SK-N-MC (cell line): ENCODE data around the gene FZD7.

Experiments used
- DNase-seq: peaks from one replicate; pipeline ENCODE4 v3.0.0-alpha.2; 2011; ENCODE audit warnings: low read depth, low spot score
- H3K27ac ChIP-seq: fragments of 200-600 bp; sonication (generic); 2 replicates; pipeline ENCODE4 v1.5.1; 2016; ENCODE audit warnings: mixed run types
- H3K36me3 ChIP-seq: fragments of 200-600 bp; sonication (generic); 2 replicates; pipeline ENCODE4 v1.6.1; 2017; ENCODE audit warnings: antibody characterized with exemption, low read length, mixed read lengths; ENCODE audit not compliant: insufficient read depth
- H3K4me3 ChIP-seq: fragments of 200-600 bp; sonication (generic); 2 replicates; pipeline ENCODE4 v1.5.1; 2016
- H3K9ac ChIP-seq: fragments of 200-600 bp; sonication (generic); 2 replicates; pipeline ENCODE4 v1.8.0; 2017; ENCODE audit warnings: mixed run types, mixed read lengths; ENCODE audit not compliant: insufficient read length
- H3K9me3 ChIP-seq: fragments of 200-600 bp; sonication (generic); 2 replicates; pipeline ENCODE4 v1.6.1; 2017; ENCODE audit warnings: low read depth, mild to moderate bottlenecking, antibody characterized with exemption, low read length, moderate library complexity, mixed read lengths
- EZH2 ChIP-seq: fragments of 200-600 bp; sonication (generic); IDR thresholded peaks from one replicate; pipeline ENCODE4 v1.6.1; 2017; ENCODE audit warnings: antibody characterized with exemption
- FOXP2 ChIP-seq: optimal IDR thresholded peaks from 2 replicates; pipeline ENCODE3; 2011; ENCODE audit warnings: mild to moderate bottlenecking, moderate library complexity; ENCODE audit not compliant: insufficient read depth; ENCODE audit errors: extremely low read length, control extremely low read depth
- POLR2AphosphoS5 ChIP-seq: IDR thresholded peaks from 2 replicates; pipeline ENCODE4 v1.6.1; 2012; ENCODE audit warnings: mild to moderate bottlenecking, low read depth, low read length, borderline replicate concordance

The FZD7 gene

DNA sequence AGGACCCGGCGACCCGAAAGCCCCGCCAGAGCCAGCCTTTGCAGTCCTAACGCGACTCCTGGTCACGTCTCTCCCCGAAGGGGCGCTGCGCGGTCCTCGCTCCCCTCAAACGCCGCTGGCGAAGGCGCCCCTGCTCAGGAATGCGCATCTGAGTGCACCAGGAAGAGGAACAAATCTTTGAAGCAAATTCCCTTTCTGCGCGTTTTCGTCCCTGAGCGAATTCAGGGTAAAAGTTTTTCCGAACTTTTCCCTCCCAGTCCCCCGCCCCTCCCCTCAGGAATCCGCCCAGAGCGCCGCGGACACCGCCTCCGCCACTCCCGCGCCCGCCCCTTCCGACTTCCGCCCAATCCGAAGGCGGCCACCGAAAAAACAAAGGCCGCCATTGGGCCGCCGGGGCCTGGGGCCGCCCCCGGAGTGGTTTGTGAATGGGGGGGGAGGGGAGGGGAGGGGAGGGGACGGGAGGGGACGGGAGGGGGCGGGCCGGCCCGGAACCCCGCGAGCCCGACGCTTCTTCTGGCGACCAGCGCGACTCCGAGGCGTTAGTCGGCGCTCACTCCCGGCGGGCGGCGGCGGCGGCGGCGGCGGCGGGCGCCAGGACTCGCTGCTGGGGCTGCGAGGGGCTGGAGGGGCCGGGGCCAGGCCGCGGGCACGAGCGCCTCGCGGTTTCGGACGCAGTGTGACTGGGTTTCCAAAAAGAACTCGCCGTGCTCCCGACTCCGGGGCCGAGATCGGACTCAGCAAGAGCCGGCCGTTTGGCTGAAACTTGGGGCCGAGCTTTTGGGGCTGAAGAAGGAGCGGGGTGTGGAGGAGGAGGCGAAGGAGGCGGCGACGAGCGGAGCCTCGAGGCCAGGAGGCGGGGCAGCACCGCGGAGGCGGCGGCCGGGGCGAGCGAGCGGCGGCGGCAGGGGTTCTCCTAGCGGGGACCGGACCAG lies at the start of gene FZD7:
Gene FZD7, plus strand, starts transcription at position 539 of the 932 bp plus-strand sequence. CDS start 793 bp downstream, outside the sequence.
- Histone ChIP-seq H3K36me3 (no peaks in the 10 kb centered on the region), H3K9ac (peak within 1 kb of the TSS; percentile 82), H3K27ac (peak within 1 kb of the TSS; percentile 89), H3K9me3 (no peaks in the 10 kb centered on the region), H3K4me3 (peak within 1 kb of the TSS; percentile 98)
- TF ChIP-seq POLR2AphosphoS5 (peak; percentile 67), FOXP2 (no peak), EZH2 (no peak)
- DNase-seq, result peak; percentile 45

DNA sequence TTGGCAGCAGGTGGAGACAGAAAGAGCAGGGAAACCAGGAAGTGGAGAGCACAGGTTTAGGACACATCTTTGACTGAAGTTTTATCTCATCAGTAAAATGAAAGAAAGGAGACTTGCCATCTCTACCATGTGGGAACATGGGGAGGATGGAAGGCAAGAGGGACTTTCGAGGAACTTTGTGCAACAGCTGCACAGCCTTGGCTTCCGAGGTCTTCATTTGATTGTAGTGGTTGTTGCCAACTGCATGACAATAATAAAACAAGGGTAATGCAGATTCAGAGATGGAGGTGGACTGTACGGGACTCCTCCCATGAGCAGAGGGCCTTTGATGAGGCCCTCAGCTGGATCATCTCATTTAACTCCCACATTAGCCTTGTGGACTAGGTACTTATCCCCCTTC lies 49.3 kb upstream of the FZD7 start:
- no peak overlapping the region for H3K9ac ChIP-seq
- TF ChIP-seq FOXP2 (no peak), EZH2 (no peak), POLR2AphosphoS5 (no peak)
- H3K27ac ChIP-seq, result no peak overlapping the region
- DNase-seq, result no peak
- no peaks in the 10 kb centered on the region for H3K9me3 ChIP-seq
- H3K4me3 ChIP-seq, result no peak overlapping the region
- no peaks in the 10 kb centered on the region for H3K36me3 ChIP-seq

DNA sequence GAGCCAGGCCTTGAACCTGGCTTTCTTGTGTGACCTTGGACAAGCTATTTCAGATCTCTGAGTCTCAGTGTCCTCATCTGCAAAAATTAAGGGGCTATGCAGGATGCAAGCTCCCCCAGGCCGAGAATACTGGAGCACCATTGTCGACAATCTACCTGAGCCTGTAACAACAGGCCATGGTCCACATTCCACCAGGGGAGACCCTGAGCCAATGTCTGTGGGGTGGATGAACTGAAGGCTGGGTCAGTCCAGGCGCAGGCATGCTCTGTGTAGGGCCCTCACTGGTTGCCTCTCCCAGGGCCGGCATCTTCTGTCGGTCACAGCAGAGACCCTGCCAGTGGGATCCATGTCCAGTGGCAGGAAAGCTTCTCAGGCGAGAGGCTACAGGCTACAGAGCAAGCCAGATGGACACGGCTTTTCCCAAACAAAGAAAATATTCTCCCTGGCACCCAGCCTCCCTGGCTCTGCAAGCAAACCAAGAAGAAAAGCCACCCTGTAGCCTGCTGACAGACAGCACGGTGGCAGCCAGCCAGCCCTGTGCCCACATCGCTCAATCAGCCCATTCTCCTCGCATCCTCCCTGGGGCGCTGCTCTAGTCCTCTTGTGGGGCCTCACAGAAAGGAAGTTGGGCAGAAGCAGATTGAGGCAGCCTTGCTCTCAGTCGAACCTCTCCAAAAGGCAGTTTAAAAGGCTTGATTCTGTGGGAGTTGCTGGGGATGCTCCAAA lies 48.7 kb upstream of the FZD7 start:
- H3K27ac ChIP-seq, result no peak overlapping the region
- H3K9me3 ChIP-seq, result no peaks in the 10 kb centered on the region
- peak; percentile 30 for DNase-seq
- TF ChIP-seq EZH2 (no peak), POLR2AphosphoS5 (no peak), FOXP2 (no peak)
- no peaks in the 10 kb centered on the region for H3K36me3 ChIP-seq
- H3K9ac ChIP-seq, result no peak overlapping the region
- 0 out of 2 replicates have a peak overlapping the region, but pooled peaks have one; percentile 30 for H3K4me3 ChIP-seq

- no peak overlapping the region for H3K27ac ChIP-seq
- TF ChIP-seq POLR2AphosphoS5 (no peak), EZH2 (no peak), FOXP2 (no peak)
- no peak for DNase-seq
- H3K36me3 ChIP-seq, result no peaks in the 10 kb centered on the region
- no peaks in the 10 kb centered on the region for H3K9me3 ChIP-seq
- no peak overlapping the region for H3K9ac ChIP-seq
- 0 out of 2 replicates have a peak overlapping the region, but pooled peaks have one; percentile 30 for H3K4me3 ChIP-seq
These were observed 47.8 kb upstream of the FZD7 start for GRCh38 chr2:201985728-201986462.

DNA sequence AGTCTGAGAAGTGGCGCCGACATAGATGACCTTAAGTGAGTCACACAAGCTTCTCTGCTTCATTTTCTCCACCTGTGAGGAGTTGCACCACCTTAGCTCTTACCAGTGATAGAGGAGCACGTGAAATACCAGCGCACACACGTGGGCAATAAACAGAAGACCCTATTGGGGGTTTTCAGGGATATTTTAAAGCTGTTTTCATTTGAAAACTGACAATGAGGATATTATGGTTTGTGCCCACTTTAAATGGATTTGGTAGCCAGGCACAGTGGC lies 47.3 kb upstream of the FZD7 start:
- H3K4me3 ChIP-seq, result no peak overlapping the region
- no peak for DNase-seq
- H3K36me3 ChIP-seq, result no peaks in the 10 kb centered on the region
- no peak overlapping the region for H3K9ac ChIP-seq
- H3K9me3 ChIP-seq, result no peaks in the 10 kb centered on the region
- no peak for TF ChIP-seq POLR2AphosphoS5
- H3K27ac ChIP-seq, result no peak overlapping the region

GRCh38 chr2:201987426-201987825 lies 46.2 kb upstream of the FZD7 start:
- Histone ChIP-seq H3K9me3 (no peaks in the 10 kb centered on the region), H3K9ac (no peak overlapping the region), H3K36me3 (no peaks in the 10 kb centered on the region), H3K4me3 (no peak overlapping the region), H3K27ac (no peak overlapping the region)
- DNase-seq, result no peak
- TF ChIP-seq POLR2AphosphoS5, result no peak
- TF ChIP-seq EZH2, result no peak
- no peak for TF ChIP-seq FOXP2

DNA sequence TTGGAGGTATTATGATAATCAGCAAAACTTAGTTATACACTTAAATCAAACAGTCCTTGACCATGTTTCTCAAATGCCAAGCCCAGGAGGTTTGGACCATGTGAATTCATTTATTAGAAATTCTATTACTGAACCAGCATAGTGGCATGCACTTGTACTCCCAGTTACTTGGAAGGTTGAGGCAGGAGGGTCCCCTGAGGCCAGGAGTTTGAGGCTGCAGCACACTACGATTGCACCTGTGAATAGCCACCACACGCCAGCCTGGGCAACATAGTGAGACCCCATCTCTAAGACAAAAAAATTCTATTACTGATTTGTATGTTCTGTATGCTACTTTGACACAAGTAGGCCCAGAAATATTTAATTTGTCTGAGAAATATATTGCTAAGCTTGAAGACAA lies 43.6 kb upstream of the FZD7 start:
- H3K4me3 ChIP-seq, result no peak overlapping the region
- TF ChIP-seq POLR2AphosphoS5, result no peak
- TF ChIP-seq FOXP2, result no peak
- no peak for TF ChIP-seq EZH2
- no peak for DNase-seq
- H3K36me3 ChIP-seq, result no peaks in the 10 kb centered on the region
- H3K9me3 ChIP-seq, result no peaks in the 10 kb centered on the region
- H3K9ac ChIP-seq, result no peak overlapping the region
- H3K27ac ChIP-seq, result no peak overlapping the region

- TF ChIP-seq EZH2 (no peak), FOXP2 (no peak), POLR2AphosphoS5 (no peak)
- no peak overlapping the region for H3K4me3 ChIP-seq
- H3K27ac ChIP-seq, result no peak overlapping the region
- no peaks in the 10 kb centered on the region for H3K9me3 ChIP-seq
- no peak for DNase-seq
- no peaks in the 10 kb centered on the region for H3K36me3 ChIP-seq
- no peak overlapping the region for H3K9ac ChIP-seq
These were observed 40.7 kb upstream of the FZD7 start for GRCh38 chr2:201992960-201993359.
